OCI-M1 (cell line): ENCODE results near the gene SLC7A11.
A peak's percentile ranks its signal among the peaks of the same experiment; 100 is the strongest.

ENCODE experiments used
- DNase-seq: peaks from one replicate; lab custom pipeline; 2025; lab: John Stamatoyannopoulos, UW

SLC7A11 gene

GRCh38 chr4:138162259-138162658, 79.9 kb downstream of the SLC7A11 start:
- no peak for DNase-seq

GRCh38 chr4:138161351-138161750, 80.8 kb downstream of the SLC7A11 start:
- DNase-seq, result no peak

GRCh38 chr4:138158746-138159297, 83.3 kb downstream of the SLC7A11 start:
- DNase-seq, result peak; percentile 48

- no peak for DNase-seq
These were observed 101.3 kb downstream of the SLC7A11 start for GRCh38 chr4:138140879-138141278.

- no peak for DNase-seq
These were observed 103.4 kb downstream of the SLC7A11 start for GRCh38 chr4:138138774-138139173.

GRCh38 chr4:138135610-138136009, 106.5 kb downstream of the SLC7A11 start:
- DNase-seq, result no peak

GRCh38 chr4:138118270-138118669, 123.9 kb downstream of the SLC7A11 start:
- no peak for DNase-seq

- no peak for DNase-seq
These were observed 127.1 kb downstream of the SLC7A11 start for GRCh38 chr4:138115053-138115452.

GRCh38 chr4:138114434-138114833, 127.7 kb downstream of the SLC7A11 start:
- no peak for DNase-seq
